ENCODE results near the gene BRPF1.

DNA sequence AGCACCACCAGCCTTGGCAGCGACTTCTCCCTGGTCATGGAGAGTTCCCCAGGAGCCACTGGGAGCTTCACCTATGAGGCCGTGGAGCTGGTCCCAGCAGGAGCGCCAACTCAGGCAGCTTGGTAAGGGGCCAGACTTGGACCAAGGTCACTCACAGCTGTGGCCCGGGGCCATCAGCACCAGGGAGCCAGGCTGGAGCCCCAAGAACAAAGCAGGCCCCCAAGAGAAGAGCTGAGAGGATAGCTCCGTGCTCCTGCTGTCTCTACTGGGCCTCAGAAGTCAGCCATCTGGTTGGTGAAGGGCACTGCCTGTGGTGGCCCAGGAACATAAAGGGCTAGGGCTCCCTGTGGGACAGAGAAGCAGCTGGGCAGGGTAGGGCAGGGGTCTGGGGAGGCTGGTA lies 42.6 kb upstream of the BRPF1 start:
- TF ChIP-seq EZH2phosphoT487 (IDR thresholded peaks at IDR 0.05; ENCODE audit: borderline replicate concordance, low read depth, low read length) = no peak
- TF ChIP-seq, protein P1, sequence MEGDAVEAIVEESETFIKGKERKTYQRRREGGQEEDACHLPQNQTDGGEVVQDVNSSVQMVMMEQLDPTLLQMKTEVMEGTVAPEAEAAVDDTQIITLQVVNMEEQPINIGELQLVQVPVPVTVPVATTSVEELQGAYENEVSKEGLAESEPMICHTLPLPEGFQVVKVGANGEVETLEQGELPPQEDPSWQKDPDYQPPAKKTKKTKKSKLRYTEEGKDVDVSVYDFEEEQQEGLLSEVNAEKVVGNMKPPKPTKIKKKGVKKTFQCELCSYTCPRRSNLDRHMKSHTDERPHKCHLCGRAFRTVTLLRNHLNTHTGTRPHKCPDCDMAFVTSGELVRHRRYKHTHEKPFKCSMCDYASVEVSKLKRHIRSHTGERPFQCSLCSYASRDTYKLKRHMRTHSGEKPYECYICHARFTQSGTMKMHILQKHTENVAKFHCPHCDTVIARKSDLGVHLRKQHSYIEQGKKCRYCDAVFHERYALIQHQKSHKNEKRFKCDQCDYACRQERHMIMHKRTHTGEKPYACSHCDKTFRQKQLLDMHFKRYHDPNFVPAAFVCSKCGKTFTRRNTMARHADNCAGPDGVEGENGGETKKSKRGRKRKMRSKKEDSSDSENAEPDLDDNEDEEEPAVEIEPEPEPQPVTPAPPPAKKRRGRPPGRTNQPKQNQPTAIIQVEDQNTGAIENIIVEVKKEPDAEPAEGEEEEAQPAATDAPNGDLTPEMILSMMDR (conservative IDR thresholded peaks at IDR 0.05; ENCODE audit: low read length) = no peak
